Endothelial cell of umbilical vein (primary cell): ENCODE data around the gene CABCOCO1. TPM values are rescaled to one million over a fixed set of nuclear protein-coding genes. Genes with fewer than 3 reads are reported as not detected.

Experiments used
- BruUV-seq: library from RNA; stranded (reverse); fragments of 400-500 nt; replicated peaks from 2 replicates; lab custom pipeline; 2021; lab: Mats Ljungman, UMichigan
- CTCF ChIA-PET: fragments of 300-600, 350-600 bp; sonication (Branson Sonifier 250); formaldehyde crosslinking; loops from one replicate; lab custom pipeline; 2021; ENCODE audit warnings: antibody characterized with exemption, inconsistent platforms; lab: Charles Lee
- POLR2A ChIA-PET: fragments of 300-600, 350-600 bp; sonication (Branson Sonifier 250); formaldehyde crosslinking; loops from one replicate; lab custom pipeline; 2021; ENCODE audit warnings: antibody characterized with exemption, inconsistent platforms; lab: Charles Lee
- DNase-seq: peaks from one replicate; pipeline ENCODE4 v3.0.0-alpha.2; 2011; ENCODE audit warnings: low read depth, low spot score
- FAIRE-seq: peaks from 2 replicates; lab custom pipeline; 2011; peaks lifted over from hg19 to GRCh38; lab: Jason Lieb, UNC
- H2AFZ ChIP-seq: 2 replicates; pipeline ENCODE4 v1.6.0; 2012; ENCODE audit warnings: low read depth, low read length, control low read depth, inconsistent platforms
- H3K27ac ChIP-seq: 2 replicates; pipeline ENCODE4 v1.5.1; 2011; ENCODE audit warnings: low read depth, mild to moderate bottlenecking, control low read depth, low read length, moderate library complexity; ENCODE audit not compliant: insufficient read depth
- H3K27me3 ChIP-seq, 2 experiments: 2 replicates each; pipeline versions ENCODE4 v1.6.0 to v1.6.1; 2011; ENCODE audit warnings: low read length in 2 of 2, mixed read lengths in 1 of 2; ENCODE audit not compliant: control insufficient read depth in 2 of 2, insufficient read depth in 2 of 2
- H3K36me3 ChIP-seq, 2 experiments: 2 replicates in 1 of 2; 3 replicates in 1 of 2; pipeline ENCODE4 v1.5.1; 2011; ENCODE audit warnings: low read length in 2 of 2, mild to moderate bottlenecking in 1 of 2, moderate library complexity in 1 of 2; ENCODE audit not compliant: control insufficient read depth in 2 of 2, insufficient read depth in 2 of 2; ENCODE audit errors: extremely low read depth in 1 of 2
- H3K4me1 ChIP-seq: 3 replicates; pipeline ENCODE4 v1.5.1; 2011; ENCODE audit warnings: mild to moderate bottlenecking, low read length; ENCODE audit not compliant: control insufficient read depth, insufficient read depth; ENCODE audit errors: extremely low read depth
- H3K4me2 ChIP-seq: 2 replicates; pipeline ENCODE4 v1.6.1; 2011; ENCODE audit warnings: low read length, control low read depth, mixed read lengths; ENCODE audit not compliant: insufficient read depth
- H3K4me3 ChIP-seq, 3 experiments: fragments of 200-600 bp in 1 of 3; sonication (generic), shearing (Covaris generic) in 1 of 3; replicated peaks in 1 of 3; 2 replicates each; pipeline ENCODE4 v1.5.1; 2011 to 2016; ENCODE audit warnings: control low read depth in 3 of 3, low read length in 3 of 3, mild to moderate bottlenecking in 2 of 3, inconsistent platforms in 1 of 3, low read depth in 1 of 3, moderate library complexity in 1 of 3; ENCODE audit not compliant: insufficient read depth in 1 of 3
- H3K79me2 ChIP-seq: 2 replicates; pipeline ENCODE4 v1.6.0; 2012; ENCODE audit warnings: low read length, inconsistent platforms; ENCODE audit not compliant: control insufficient read depth, insufficient read depth
- H3K9ac ChIP-seq: replicated peaks from 2 replicates; pipeline ENCODE3; 2011; ENCODE audit warnings: low read length, control low read depth; ENCODE audit not compliant: insufficient read depth; ENCODE audit errors: extremely low read depth
- H3K9me1 ChIP-seq: replicated peaks from 3 replicates; pipeline ENCODE4 v1.6.0; 2011; ENCODE audit warnings: mild to moderate bottlenecking, low read length; ENCODE audit not compliant: control insufficient read depth, insufficient read depth; ENCODE audit errors: extremely low read depth
- H3K9me3 ChIP-seq: replicated peaks from 2 replicates; pipeline ENCODE4 v1.5.1; 2012; ENCODE audit warnings: low read length, inconsistent platforms; ENCODE audit not compliant: control insufficient read depth, insufficient read depth
- H4K20me1 ChIP-seq: replicated peaks from 2 replicates; pipeline ENCODE3; 2011; ENCODE audit warnings: mild to moderate bottlenecking, low read length; ENCODE audit not compliant: control insufficient read depth, insufficient read depth; ENCODE audit errors: extremely low read depth
- CTCF ChIP-seq, 2 donors: IDR thresholded peaks; 1 replicate in 1 of 2; 2 replicates in 1 of 2; pipeline ENCODE4 v1.5.1; 2011; ENCODE audit warnings: low read length in 2 of 2, mild to moderate bottlenecking in 2 of 2, moderate library complexity in 2 of 2, control low read depth in 1 of 2, inconsistent platforms in 1 of 2, low read depth in 1 of 2; ENCODE audit not compliant: insufficient read depth in 1 of 2; ENCODE audit errors: extremely low read depth in 1 of 2
- EZH2 ChIP-seq: IDR thresholded peaks from 2 replicates; pipeline ENCODE4 v1.6.1; 2012; ENCODE audit warnings: borderline replicate concordance, low read depth, mild to moderate bottlenecking, moderate library complexity, low read length, inconsistent platforms; ENCODE audit not compliant: severe bottlenecking
- FOS ChIP-seq: IDR thresholded peaks from 2 replicates; pipeline ENCODE4 v1.6.1; 2011; ENCODE audit warnings: mild to moderate bottlenecking, low read length, moderate library complexity, borderline replicate concordance; ENCODE audit not compliant: insufficient read depth
- GATA2 ChIP-seq: IDR thresholded peaks from 2 replicates; pipeline ENCODE4 v1.7.0; 2011; ENCODE audit warnings: low read depth, mild to moderate bottlenecking, moderate library complexity, mixed read lengths, low read length; ENCODE audit not compliant: insufficient read length, insufficient read depth
- JUN ChIP-seq: IDR thresholded peaks from 2 replicates; pipeline ENCODE4 v1.6.1; 2011; ENCODE audit warnings: borderline replicate concordance, low read depth; ENCODE audit not compliant: insufficient read length, insufficient read depth
- MAX ChIP-seq: IDR thresholded peaks from 2 replicates; pipeline ENCODE4 v1.6.1; 2011; ENCODE audit not compliant: insufficient read depth, insufficient read length
- POLR2A ChIP-seq: IDR thresholded peaks from 2 replicates; pipeline ENCODE4 v1.6.1; 2012; ENCODE audit warnings: low read depth, mild to moderate bottlenecking, control low read depth, low read length
- POLR2AphosphoS5 ChIP-seq: IDR thresholded peaks from 2 replicates; pipeline ENCODE4 v1.6.1; 2012; ENCODE audit warnings: low read depth, mild to moderate bottlenecking, control low read depth, low read length, moderate library complexity; ENCODE audit not compliant: insufficient read depth
- dilution Hi-C: fragments of 300-500 bp; cut with MboI; formaldehyde crosslinking; loops from one replicate; pipeline ENCODE4 v1.15.0; 2019; ENCODE audit warnings: low sequenced_read_pairs; ENCODE audit not compliant: extremely low pct_ligation_motif_present
- intact Hi-C: fragments of 100-400 bp; cut with micrococcal nuclease; formaldehyde crosslinking; loops from one replicate; pipeline ENCODE4 v1.10.0; 2022
- polyA plus RNA-seq, 4 experiments: library from polyadenylated mRNA; depleted of rRNA in 3 of 4; stranded (reverse) in 3 of 4; unstranded in 1 of 4; fragments of >200 nt; gene quantifications; 2 replicates each; pipeline versions ENCODE4 v1.2.1 to v1.2.3, GENCODE V29; 2011 to 2012; ENCODE audit warnings: missing spikeins in 1 of 4
- total RNA-seq: library from RNA; stranded (reverse); gene quantifications from 2 replicates; pipeline ENCODE4 v1.2.3, GENCODE V29; 2021

The CABCOCO1 gene
- total and polyA plus RNA-seq, 2 donors (not counting 3 experiments of a cell fraction or from before 2014, with no cell fraction given): 0.06 to 1.3 TPM

GRCh38 chr10:61795147-61795546 is 132.4 kb downstream of the CABCOCO1 start:
- no TSS peak for BruUV-seq
- H3K36me3 ChIP-seq: no peaks in the 10 kb centered on the region
- no peak overlapping the region for H3K4me3 ChIP-seq
- TF ChIP-seq JUN: no peak
- no peak for TF ChIP-seq EZH2
- no peak for TF ChIP-seq MAX
- no peak for TF ChIP-seq FOS
- no peak for TF ChIP-seq GATA2
- TF ChIP-seq POLR2A: no peak
- no peak for TF ChIP-seq CTCF (IDR thresholded peaks at IDR 0.05; ENCODE audit: extremely low read depth in 1 of 2, insufficient read depth in 1 of 2, low read depth in 1 of 2, low read length in 2 of 2)
- no peak for TF ChIP-seq POLR2AphosphoS5
- no peaks in the 10 kb centered on the region for H3K9me3 ChIP-seq
- FAIRE-seq: no peak
- no peaks in the 10 kb centered on the region for H3K9me1 ChIP-seq
- POLR2A ChIA-PET: no interaction called here
- no peaks in the 10 kb centered on the region for H3K27me3 ChIP-seq
- no peak overlapping the region for H3K9ac ChIP-seq
- H2AFZ ChIP-seq: no peak overlapping the region
- H3K79me2 ChIP-seq: no peaks in the 10 kb centered on the region
- H3K27ac ChIP-seq: no peak overlapping the region
- intact Hi-C loops (no loop called here), dilution Hi-C loops (no loop called here)
- H3K4me2 ChIP-seq: no peak overlapping the region
- DNase-seq: no peak
- H4K20me1 ChIP-seq: no peaks in the 10 kb centered on the region
- CTCF ChIA-PET: interaction anchor here (0.7 kb wide), 1 partner anchor 48 kb away, joined by 3 read pairs; no protein-coding TSS in a partner anchor
- peaks cover 21% of the 10 kb centered on the region for H3K4me1 ChIP-seq
